ENCODE results near the gene CYP2C19. TPM values are rescaled to one million over a fixed set of nuclear protein-coding genes. Genes with fewer than 3 reads are reported as not detected.

CYP2C19 gene
- total and polyA plus RNA-seq, 4 donors: 0.37 to 121 (median 89.3) TPM

- no peak for TF ChIP-seq REST (IDR thresholded peaks at IDR 0.05)
- TF ChIP-seq CTCF (IDR thresholded peaks at IDR 0.05; ENCODE audit: low read depth, low read length, missing input control): no peak
These were observed 95.5 kb downstream of the CYP2C19 start (continued) for GRCh38 chr10:94858005-94858404.

- no peaks in the 10 kb centered on the region for H3K27me3 ChIP-seq (ENCODE audit: control insufficient read depth in 4 of 4, insufficient read depth in 4 of 4, low read length in 3 of 4)
- 75% methylated on average over 3 of the region's 3 CpGs for WGBS
- H3K4me1 ChIP-seq (ENCODE audit: control insufficient read depth in 4 of 4, insufficient read depth in 4 of 4, low read length in 3 of 4): no peaks in the 10 kb centered on the region
- H3K9ac ChIP-seq (ENCODE audit: low read depth in 1 of 2, low read length in 2 of 2): no peak overlapping the region
- H3K27ac ChIP-seq (ENCODE audit: low read depth in 1 of 2, low read length in 2 of 2): no peak overlapping the region
- TF ChIP-seq FOXA1 (IDR thresholded peaks at IDR 0.05): no peak
- no peak for TF ChIP-seq FOXA2 (IDR thresholded peaks at IDR 0.05)
- TF ChIP-seq NR2F2 (IDR thresholded peaks at IDR 0.05): no peak
- no peak for TF ChIP-seq HNF4A (conservative IDR thresholded peaks at IDR 0.05)
- TF ChIP-seq RXRA (IDR thresholded peaks at IDR 0.05): no peak
- no peak for TF ChIP-seq SP1 (IDR thresholded peaks at IDR 0.05)
- TF ChIP-seq JUND (IDR thresholded peaks at IDR 0.05): no peak
- H3K4me3 ChIP-seq (ENCODE audit: low read depth in 1 of 3, low read length in 3 of 3): no peak overlapping the region
- no peaks in the 10 kb centered on the region for H3K9me3 ChIP-seq (ENCODE audit: control insufficient read depth in 4 of 4, low read length in 3 of 4)
- no peak for DNase-seq (ENCODE audit: low spot score)
- H3K36me3 ChIP-seq (ENCODE audit: control insufficient read depth in 4 of 4, insufficient read depth in 3 of 4, low read depth in 1 of 4, low read length in 3 of 4): peaks cover 0 to 18% (median 8%) of the 10 kb centered on the region in 4 donors
These were observed 96.6 kb downstream of the CYP2C19 start for GRCh38 chr10:94859086-94859485.

GRCh38 chr10:94878649-94879048 lies 116.2 kb downstream of the CYP2C19 start:
- peaks cover 0 to 2% (median 0%) of the 10 kb centered on the region in 4 donors for H3K9me3 ChIP-seq (ENCODE audit: control insufficient read depth in 4 of 4, low read length in 3 of 4)
- no peaks in the 10 kb centered on the region for H3K4me1 ChIP-seq (ENCODE audit: control insufficient read depth in 4 of 4, insufficient read depth in 4 of 4, low read length in 3 of 4)
- no peak overlapping the region for H3K27ac ChIP-seq (ENCODE audit: low read depth in 1 of 2, low read length in 2 of 2)
- peaks cover 0 to 3% (median 0%) of the 10 kb centered on the region in 4 donors for H3K36me3 ChIP-seq (ENCODE audit: control insufficient read depth in 4 of 4, insufficient read depth in 3 of 4, low read depth in 1 of 4, low read length in 3 of 4)
- no peaks in the 10 kb centered on the region for H3K27me3 ChIP-seq (ENCODE audit: control insufficient read depth in 4 of 4, insufficient read depth in 4 of 4, low read length in 3 of 4)
- H3K4me3 ChIP-seq (ENCODE audit: low read depth in 1 of 3, low read length in 3 of 3): no peak overlapping the region
- WGBS: 39% methylated on average over 1 of the region's 1 CpG
- no peak for DNase-seq (ENCODE audit: low spot score)
- H3K9ac ChIP-seq (ENCODE audit: low read depth in 1 of 2, low read length in 2 of 2): no peak overlapping the region
- TF ChIP-seq NR2F2 (IDR thresholded peaks at IDR 0.05) (no peak), YY1 (IDR thresholded peaks at IDR 0.05) (no peak), GABPA (IDR thresholded peaks at IDR 0.05 in 1 of 2, conservative IDR thresholded peaks at IDR 0.05 in 1 of 2) (no peak), FOXA2 (IDR thresholded peaks at IDR 0.05) (no peak), JUND (IDR thresholded peaks at IDR 0.05) (no peak), REST (IDR thresholded peaks at IDR 0.05) (no peak), RXRA (IDR thresholded peaks at IDR 0.05) (no peak), MAX (IDR thresholded peaks at IDR 0.05) (no peak), ZBTB33 (IDR thresholded peaks at IDR 0.05) (no peak), CTCF (IDR thresholded peaks at IDR 0.05; ENCODE audit: low read depth, low read length, missing input control) (no peak), EGR1 (IDR thresholded peaks at IDR 0.05; ENCODE audit: low read depth in 2 of 2) (no peak), ATF3 (IDR thresholded peaks at IDR 0.05) (no peak), HNF4G (IDR thresholded peaks at IDR 0.05) (no peak), RAD21 (IDR thresholded peaks at IDR 0.05) (no peak)
